OCI-LY1 (cell line): ENCODE data around the gene GNGT1.

Source experiments
- H2AFZ ChIP-seq: fragments of 200-600 bp; sonication (generic), shearing (Covaris generic); 2 replicates; pipeline ENCODE4 v1.6.0; 2014; ENCODE audit warnings: antibody characterized with exemption, mild to moderate bottlenecking, low read length
- H3F3A ChIP-seq: fragments of 200-600 bp; sonication (generic), shearing (Covaris generic); 2 replicates; pipeline ENCODE4 v1.6.0; 2014; ENCODE audit warnings: mild to moderate bottlenecking, antibody characterized with exemption, low read length, moderate library complexity; ENCODE audit not compliant: insufficient read depth
- H3K27ac ChIP-seq: fragments of 200-600 bp; sonication (generic); 2 replicates; pipeline ENCODE4 v1.5.1; 2014; ENCODE audit warnings: low read length, mixed run types, mild to moderate bottlenecking, low read depth; ENCODE audit not compliant: poor library complexity, severe bottlenecking
- H3K27me3 ChIP-seq: fragments of 200-600 bp; sonication (generic); 2 replicates; pipeline ENCODE4 v1.6.0; 2014; ENCODE audit warnings: antibody characterized with exemption, mild to moderate bottlenecking, low read length, moderate library complexity; ENCODE audit not compliant: insufficient read depth
- H3K36me3 ChIP-seq: fragments of 200-600 bp; sonication (generic); 2 replicates; pipeline ENCODE4 v1.6.1; 2014; ENCODE audit warnings: mild to moderate bottlenecking, antibody characterized with exemption, low read length, moderate library complexity, mixed read lengths; ENCODE audit not compliant: insufficient read depth
- H3K4me1 ChIP-seq: fragments of 200-600 bp; sonication (generic); 2 replicates; pipeline ENCODE4 v1.5.1; 2014; ENCODE audit warnings: mild to moderate bottlenecking, low read length, moderate library complexity; ENCODE audit not compliant: insufficient read depth, severe bottlenecking
- H3K4me2 ChIP-seq: fragments of 200-600 bp; sonication (generic), shearing (Covaris generic); 2 replicates; pipeline ENCODE4 v1.6.1; 2014; ENCODE audit warnings: low read length
- H3K4me3 ChIP-seq: fragments of 200-600 bp; sonication (generic); 2 replicates; pipeline ENCODE4 v1.5.1; 2014; ENCODE audit warnings: low read length, low read depth, mild to moderate bottlenecking, mixed read lengths; ENCODE audit not compliant: poor library complexity, severe bottlenecking
- H3K79me2 ChIP-seq: fragments of 200-600 bp; shearing (Covaris generic); 2 replicates; pipeline ENCODE4 v1.6.1; 2016; ENCODE audit warnings: mixed run types, low read length, mixed read lengths; ENCODE audit not compliant: insufficient read depth
- H3K9ac ChIP-seq: fragments of 200-600 bp; sonication (generic), shearing (Covaris generic); 2 replicates; pipeline ENCODE4 v1.6.1; 2014; ENCODE audit warnings: mild to moderate bottlenecking, low read length, mixed read lengths
- H3K9me2 ChIP-seq: fragments of 200-600 bp; sonication (generic), shearing (Covaris generic); 2 replicates; pipeline ENCODE4 v1.6.1; 2014; ENCODE audit warnings: low read depth, mild to moderate bottlenecking, low read length, mixed read lengths
- H3K9me3 ChIP-seq: fragments of 200-600 bp; shearing (Covaris generic); 2 replicates; pipeline ENCODE4 v1.6.1; 2014; ENCODE audit warnings: low read length, mixed read lengths
- H4K20me1 ChIP-seq: fragments of 200-600 bp; sonication (generic), shearing (Covaris generic); 2 replicates; pipeline ENCODE4 v1.6.0; 2016; ENCODE audit warnings: mild to moderate bottlenecking, low read length; ENCODE audit not compliant: insufficient read depth
- CTCF ChIP-seq: fragments of 200-600 bp; sonication (generic), shearing (Covaris generic); IDR thresholded peaks from 2 replicates; pipeline ENCODE4 v1.5.1; 2017; ENCODE audit warnings: mild to moderate bottlenecking, antibody characterized with exemption, low read length, moderate library complexity, mixed read lengths
- EZH2 ChIP-seq: fragments of 200-600 bp; sonication (generic), shearing (Covaris generic); IDR thresholded peaks from 2 replicates; pipeline ENCODE4 v1.8.0; 2017; ENCODE audit warnings: borderline replicate concordance, mixed run types, mild to moderate bottlenecking, antibody characterized with exemption, low read length, moderate library complexity, mixed read lengths

Gene GNGT1

GRCh38 chr7:93861325-93861949 is 44.9 kb upstream of the GNGT1 start:
- no peaks in the 10 kb centered on the region for H3K27me3 ChIP-seq
- no peak overlapping the region for H3K9ac ChIP-seq
- no peaks in the 10 kb centered on the region for H3F3A ChIP-seq
- H3K9me2 ChIP-seq, result no peaks in the 10 kb centered on the region; the same call in 1 of the 2 replicates
- peak; percentile 49; the same call in 1 of the 2 replicates for TF ChIP-seq CTCF
- TF ChIP-seq EZH2, result no peak
- H3K4me2 ChIP-seq, result no peak overlapping the region
- H3K9me3 ChIP-seq, result no peaks in the 10 kb centered on the region
- H3K4me3 ChIP-seq, result no peak overlapping the region
- no peaks in the 10 kb centered on the region for H3K36me3 ChIP-seq
- H3K27ac ChIP-seq, result no peak overlapping the region
- no peak overlapping the region for H2AFZ ChIP-seq
- no peaks in the 10 kb centered on the region for H4K20me1 ChIP-seq
- no peaks in the 10 kb centered on the region for H3K4me1 ChIP-seq
- H3K79me2 ChIP-seq, result no peaks in the 10 kb centered on the region

GRCh38 chr7:93862651-93863050 is 43.7 kb upstream of the GNGT1 start:
- Histone ChIP-seq H3K79me2 (no peaks in the 10 kb centered on the region), H3K4me3 (no peak overlapping the region), H3K27ac (no peak overlapping the region), H3K9me3 (no peaks in the 10 kb centered on the region), H3K4me1 (no peaks in the 10 kb centered on the region), H3K9ac (no peak overlapping the region), H2AFZ (no peak overlapping the region), H3K9me2 (no peaks in the 10 kb centered on the region; the same call in 1 of the 2 replicates), H3K4me2 (no peak overlapping the region), H4K20me1 (no peaks in the 10 kb centered on the region), H3F3A (no peaks in the 10 kb centered on the region), H3K27me3 (no peaks in the 10 kb centered on the region), H3K36me3 (no peaks in the 10 kb centered on the region)
- TF ChIP-seq CTCF (no peak), EZH2 (no peak)

GRCh38 chr7:93866886-93867285 is 39.5 kb upstream of the GNGT1 start:
- H3F3A ChIP-seq, result no peaks in the 10 kb centered on the region
- H3K9ac ChIP-seq, result no peak overlapping the region
- H2AFZ ChIP-seq, result no peak overlapping the region
- no peak overlapping the region for H3K4me3 ChIP-seq
- no peak overlapping the region for H3K4me2 ChIP-seq
- no peaks in the 10 kb centered on the region for H3K27me3 ChIP-seq
- no peaks in the 10 kb centered on the region for H3K79me2 ChIP-seq
- no peaks in the 10 kb centered on the region for H3K36me3 ChIP-seq
- H3K4me1 ChIP-seq, result no peaks in the 10 kb centered on the region
- no peak overlapping the region for H3K27ac ChIP-seq
- H3K9me2 ChIP-seq, result no peaks in the 10 kb centered on the region; the same call in 1 of the 2 replicates
- H4K20me1 ChIP-seq, result no peaks in the 10 kb centered on the region
- no peaks in the 10 kb centered on the region for H3K9me3 ChIP-seq
- no peak for TF ChIP-seq EZH2
- TF ChIP-seq CTCF, result no peak
